Endothelial cell of umbilical vein (primary cell): ENCODE measurements around the gene RNASE9. TPM values are rescaled to one million over a fixed set of nuclear protein-coding genes. Genes with fewer than 3 reads are reported as not detected.

Experiments used
- BruUV-seq: library from RNA; stranded (reverse); fragments of 400-500 nt; replicated peaks from 2 replicates; lab custom pipeline; 2021; lab: Mats Ljungman, UMichigan
- CTCF ChIA-PET: fragments of 300-600, 350-600 bp; sonication (Branson Sonifier 250); formaldehyde crosslinking; loops from one replicate; lab custom pipeline; 2021; ENCODE audit warnings: antibody characterized with exemption, inconsistent platforms; lab: Charles Lee
- POLR2A ChIA-PET: fragments of 300-600, 350-600 bp; sonication (Branson Sonifier 250); formaldehyde crosslinking; loops from one replicate; lab custom pipeline; 2021; ENCODE audit warnings: antibody characterized with exemption, inconsistent platforms; lab: Charles Lee
- DNase-seq: peaks from one replicate; pipeline ENCODE4 v3.0.0-alpha.2; 2011; ENCODE audit warnings: low read depth, low spot score
- FAIRE-seq: peaks from 2 replicates; lab custom pipeline; 2011; peaks lifted over from hg19 to GRCh38; lab: Jason Lieb, UNC
- H2AFZ ChIP-seq: 2 replicates; pipeline ENCODE4 v1.6.0; 2012; ENCODE audit warnings: low read depth, low read length, control low read depth, inconsistent platforms
- H3K27ac ChIP-seq: 2 replicates; pipeline ENCODE4 v1.5.1; 2011; ENCODE audit warnings: low read depth, mild to moderate bottlenecking, control low read depth, low read length, moderate library complexity; ENCODE audit not compliant: insufficient read depth
- H3K27me3 ChIP-seq, 2 experiments: 2 replicates each; pipeline versions ENCODE4 v1.6.0 to v1.6.1; 2011; ENCODE audit warnings: low read length in 2 of 2, mixed read lengths in 1 of 2; ENCODE audit not compliant: control insufficient read depth in 2 of 2, insufficient read depth in 2 of 2
- H3K36me3 ChIP-seq, 2 experiments: 2 replicates in 1 of 2; 3 replicates in 1 of 2; pipeline ENCODE4 v1.5.1; 2011; ENCODE audit warnings: low read length in 2 of 2, mild to moderate bottlenecking in 1 of 2, moderate library complexity in 1 of 2; ENCODE audit not compliant: control insufficient read depth in 2 of 2, insufficient read depth in 2 of 2; ENCODE audit errors: extremely low read depth in 1 of 2
- H3K4me1 ChIP-seq: 3 replicates; pipeline ENCODE4 v1.5.1; 2011; ENCODE audit warnings: mild to moderate bottlenecking, low read length; ENCODE audit not compliant: control insufficient read depth, insufficient read depth; ENCODE audit errors: extremely low read depth
- H3K4me2 ChIP-seq: 2 replicates; pipeline ENCODE4 v1.6.1; 2011; ENCODE audit warnings: low read length, control low read depth, mixed read lengths; ENCODE audit not compliant: insufficient read depth
- H3K4me3 ChIP-seq, 3 experiments: fragments of 200-600 bp in 1 of 3; sonication (generic), shearing (Covaris generic) in 1 of 3; replicated peaks in 1 of 3; 2 replicates each; pipeline ENCODE4 v1.5.1; 2011 to 2016; ENCODE audit warnings: control low read depth in 3 of 3, low read length in 3 of 3, mild to moderate bottlenecking in 2 of 3, inconsistent platforms in 1 of 3, low read depth in 1 of 3, moderate library complexity in 1 of 3; ENCODE audit not compliant: insufficient read depth in 1 of 3
- H3K79me2 ChIP-seq: 2 replicates; pipeline ENCODE4 v1.6.0; 2012; ENCODE audit warnings: low read length, inconsistent platforms; ENCODE audit not compliant: control insufficient read depth, insufficient read depth
- H3K9ac ChIP-seq: replicated peaks from 2 replicates; pipeline ENCODE3; 2011; ENCODE audit warnings: low read length, control low read depth; ENCODE audit not compliant: insufficient read depth; ENCODE audit errors: extremely low read depth
- H3K9me1 ChIP-seq: replicated peaks from 3 replicates; pipeline ENCODE4 v1.6.0; 2011; ENCODE audit warnings: mild to moderate bottlenecking, low read length; ENCODE audit not compliant: control insufficient read depth, insufficient read depth; ENCODE audit errors: extremely low read depth
- H3K9me3 ChIP-seq: replicated peaks from 2 replicates; pipeline ENCODE4 v1.5.1; 2012; ENCODE audit warnings: low read length, inconsistent platforms; ENCODE audit not compliant: control insufficient read depth, insufficient read depth
- H4K20me1 ChIP-seq: replicated peaks from 2 replicates; pipeline ENCODE3; 2011; ENCODE audit warnings: mild to moderate bottlenecking, low read length; ENCODE audit not compliant: control insufficient read depth, insufficient read depth; ENCODE audit errors: extremely low read depth
- CTCF ChIP-seq, 2 donors: IDR thresholded peaks; 1 replicate in 1 of 2; 2 replicates in 1 of 2; pipeline ENCODE4 v1.5.1; 2011; ENCODE audit warnings: low read length in 2 of 2, mild to moderate bottlenecking in 2 of 2, moderate library complexity in 2 of 2, control low read depth in 1 of 2, inconsistent platforms in 1 of 2, low read depth in 1 of 2; ENCODE audit not compliant: insufficient read depth in 1 of 2; ENCODE audit errors: extremely low read depth in 1 of 2
- EZH2 ChIP-seq: IDR thresholded peaks from 2 replicates; pipeline ENCODE4 v1.6.1; 2012; ENCODE audit warnings: borderline replicate concordance, low read depth, mild to moderate bottlenecking, moderate library complexity, low read length, inconsistent platforms; ENCODE audit not compliant: severe bottlenecking
- FOS ChIP-seq: IDR thresholded peaks from 2 replicates; pipeline ENCODE4 v1.6.1; 2011; ENCODE audit warnings: mild to moderate bottlenecking, low read length, moderate library complexity, borderline replicate concordance; ENCODE audit not compliant: insufficient read depth
- GATA2 ChIP-seq: IDR thresholded peaks from 2 replicates; pipeline ENCODE4 v1.7.0; 2011; ENCODE audit warnings: low read depth, mild to moderate bottlenecking, moderate library complexity, mixed read lengths, low read length; ENCODE audit not compliant: insufficient read length, insufficient read depth
- JUN ChIP-seq: IDR thresholded peaks from 2 replicates; pipeline ENCODE4 v1.6.1; 2011; ENCODE audit warnings: borderline replicate concordance, low read depth; ENCODE audit not compliant: insufficient read length, insufficient read depth
- MAX ChIP-seq: IDR thresholded peaks from 2 replicates; pipeline ENCODE4 v1.6.1; 2011; ENCODE audit not compliant: insufficient read depth, insufficient read length
- MYC ChIP-seq: IDR thresholded peaks from one replicate; pipeline ENCODE4 v1.6.1; 2011; ENCODE audit warnings: mild to moderate bottlenecking, low read depth, low read length
- POLR2A ChIP-seq: IDR thresholded peaks from 2 replicates; pipeline ENCODE4 v1.6.1; 2012; ENCODE audit warnings: low read depth, mild to moderate bottlenecking, control low read depth, low read length
- POLR2AphosphoS5 ChIP-seq: IDR thresholded peaks from 2 replicates; pipeline ENCODE4 v1.6.1; 2012; ENCODE audit warnings: low read depth, mild to moderate bottlenecking, control low read depth, low read length, moderate library complexity; ENCODE audit not compliant: insufficient read depth
- dilution Hi-C: fragments of 300-500 bp; cut with MboI; formaldehyde crosslinking; loops from one replicate; pipeline ENCODE4 v1.15.0; 2019; ENCODE audit warnings: low sequenced_read_pairs; ENCODE audit not compliant: extremely low pct_ligation_motif_present
- intact Hi-C: fragments of 100-400 bp; cut with micrococcal nuclease; formaldehyde crosslinking; loops from one replicate; pipeline ENCODE4 v1.10.0; 2022
- polyA plus RNA-seq, 4 experiments: library from polyadenylated mRNA; depleted of rRNA in 3 of 4; stranded (reverse) in 3 of 4; unstranded in 1 of 4; fragments of >200 nt; gene quantifications; 2 replicates each; pipeline versions ENCODE4 v1.2.1 to v1.2.3, GENCODE V29; 2011 to 2012; ENCODE audit warnings: missing spikeins in 1 of 4
- total RNA-seq: library from RNA; stranded (reverse); gene quantifications from 2 replicates; pipeline ENCODE4 v1.2.3, GENCODE V29; 2021

The RNASE9 gene
- total and polyA plus RNA-seq, 2 donors (not counting 3 experiments of a cell fraction or from before 2014, with no cell fraction given) = not detected

DNA sequence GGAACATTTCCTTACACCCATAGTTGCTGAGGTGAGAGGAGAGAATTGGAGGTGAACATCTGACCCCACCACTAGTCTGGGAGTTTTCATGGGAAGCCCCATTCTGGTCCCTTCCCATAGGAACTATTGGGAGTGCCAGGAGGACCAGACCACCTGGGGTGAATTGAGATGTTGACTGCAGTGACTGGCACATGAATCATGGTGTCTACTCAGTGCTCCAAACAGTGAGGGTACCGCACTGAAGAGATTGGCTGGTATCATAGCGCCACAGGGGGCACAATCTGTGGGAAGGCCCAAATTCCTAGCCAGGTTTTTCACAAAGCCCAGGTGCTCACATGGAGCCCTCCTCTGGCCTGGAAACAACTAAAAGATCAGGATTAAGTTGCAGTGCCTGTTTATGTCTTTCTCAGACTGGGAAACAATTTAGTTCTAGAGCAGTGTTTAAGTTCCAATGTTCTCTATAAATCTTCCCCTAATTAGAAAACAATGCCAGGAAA, 3.7 kb upstream of the RNASE9 start:
- FAIRE-seq = no peak
- intact Hi-C loops = no loop called here
- CTCF ChIA-PET = no interaction called here

More for the DNA sequence above, 3.7 kb upstream of the RNASE9 start:
- no peaks in the 10 kb centered on the region for H3K9me3 ChIP-seq
- no peak overlapping the region for H3K27ac ChIP-seq
- no TSS peak for BruUV-seq
- no peak for DNase-seq
- no peaks in the 10 kb centered on the region for H4K20me1 ChIP-seq
- no peak overlapping the region for H3K4me2 ChIP-seq
- no peaks in the 10 kb centered on the region for H3K36me3 ChIP-seq
- H3K4me1 ChIP-seq = no peaks in the 10 kb centered on the region
- POLR2A ChIA-PET = no interaction called here
- H2AFZ ChIP-seq = no peak overlapping the region
- H3K4me3 ChIP-seq = no peak overlapping the region
- peaks cover 9% of the 10 kb centered on the region in 2 experiments for H3K27me3 ChIP-seq
- H3K9ac ChIP-seq = no peak overlapping the region
- no peaks in the 10 kb centered on the region for H3K79me2 ChIP-seq
- TF ChIP-seq CTCF (IDR thresholded peaks at IDR 0.05; ENCODE audit: extremely low read depth in 1 of 2, insufficient read depth in 1 of 2, low read depth in 1 of 2, low read length in 2 of 2) (no peak), EZH2 (no peak), FOS (no peak), MYC (no peak), POLR2A (no peak), POLR2AphosphoS5 (no peak), JUN (no peak), GATA2 (no peak), MAX (no peak)
- H3K9me1 ChIP-seq = no peaks in the 10 kb centered on the region
- dilution Hi-C loops = no loop called here
